GM06990 (cell line): ENCODE data around the gene SUPT6H.
A peak's percentile ranks its signal among the peaks of the same experiment; 100 is the strongest.
"Not testable (repeated sequence)": the region's sequence is repeated elsewhere in the genome, so short reads cannot be mapped to it uniquely, and the experiment has no call there.

Source experiments
- DNase-seq: peaks from one replicate; pipeline ENCODE4 v3.0.0-alpha.2; 2011; ENCODE audit not compliant: insufficient read length; ENCODE audit errors: extremely low read depth
- H3K27me3 ChIP-seq: replicated peaks from 2 replicates; pipeline ENCODE4 v1.6.0; 2011; ENCODE audit warnings: low read length; ENCODE audit not compliant: control insufficient read depth, insufficient read depth
- H3K36me3 ChIP-seq: 2 replicates; pipeline ENCODE4 v1.5.1; 2011; ENCODE audit warnings: low read length; ENCODE audit not compliant: control insufficient read depth, insufficient read depth
- H3K4me3 ChIP-seq: replicated peaks from 2 replicates; pipeline ENCODE4 v1.5.1; 2011; ENCODE audit warnings: low read depth, mild to moderate bottlenecking, control low read depth, low read length
- CTCF ChIP-seq: IDR thresholded peaks from 2 replicates; pipeline ENCODE4 v1.5.1; 2011; ENCODE audit warnings: low read length, control low read depth, mild to moderate bottlenecking, inconsistent platforms; ENCODE audit not compliant: insufficient read depth, poor library complexity, severe bottlenecking

Gene SUPT6H

GRCh38 chr17:28720247-28720996 lies 58.4 kb downstream of the SUPT6H start:
- no peak for TF ChIP-seq CTCF
- peak overlapping the region; percentile 99 for H3K4me3 ChIP-seq
- H3K27me3 ChIP-seq: no peaks in the 10 kb centered on the region; the same call in 1 of the 2 replicates
- H3K36me3 ChIP-seq: peaks cover 22% of the 10 kb centered on the region
- DNase-seq: no peak

DNA sequence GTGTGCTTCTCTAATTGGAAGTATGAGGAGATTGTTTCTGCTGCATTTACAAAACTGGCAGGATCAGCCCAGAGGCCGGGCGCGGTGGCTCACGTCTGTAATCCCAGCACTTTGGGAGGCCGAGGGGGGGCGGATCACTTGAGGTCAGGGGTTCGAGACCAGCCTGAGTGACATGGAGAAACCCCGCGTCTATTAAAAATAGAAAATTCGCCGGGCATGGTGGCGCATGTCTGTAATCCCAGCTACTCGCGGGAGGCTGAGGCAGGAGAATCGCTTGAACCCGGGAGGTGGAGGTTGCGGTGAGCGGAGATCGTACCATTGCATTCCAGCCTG lies 59.0 kb downstream of the SUPT6H start:
- not testable (repeated sequence) for DNase-seq, H3K27me3 ChIP-seq
- H3K36me3 ChIP-seq: peaks cover 22% of the 10 kb centered on the region
- peak overlapping the region; percentile 99 for H3K4me3 ChIP-seq

- no peak for DNase-seq
- peaks cover 22% of the 10 kb centered on the region for H3K36me3 ChIP-seq
- TF ChIP-seq CTCF: no peak
- H3K4me3 ChIP-seq: peak overlapping the region; percentile 99
- H3K27me3 ChIP-seq: no peaks in the 10 kb centered on the region; the same call in 1 of the 2 replicates
Measured at GRCh38 chr17:28722417-28723158, 60.6 kb downstream of the SUPT6H start.

- no peak for DNase-seq
- H3K27me3 ChIP-seq: no peaks in the 10 kb centered on the region
- no peak for TF ChIP-seq CTCF
- peaks cover 22% of the 10 kb centered on the region for H3K36me3 ChIP-seq
- peak overlapping the region; percentile 99 for H3K4me3 ChIP-seq
Measured at GRCh38 chr17:28723159-28723835, 61.3 kb downstream of the SUPT6H start.

DNA sequence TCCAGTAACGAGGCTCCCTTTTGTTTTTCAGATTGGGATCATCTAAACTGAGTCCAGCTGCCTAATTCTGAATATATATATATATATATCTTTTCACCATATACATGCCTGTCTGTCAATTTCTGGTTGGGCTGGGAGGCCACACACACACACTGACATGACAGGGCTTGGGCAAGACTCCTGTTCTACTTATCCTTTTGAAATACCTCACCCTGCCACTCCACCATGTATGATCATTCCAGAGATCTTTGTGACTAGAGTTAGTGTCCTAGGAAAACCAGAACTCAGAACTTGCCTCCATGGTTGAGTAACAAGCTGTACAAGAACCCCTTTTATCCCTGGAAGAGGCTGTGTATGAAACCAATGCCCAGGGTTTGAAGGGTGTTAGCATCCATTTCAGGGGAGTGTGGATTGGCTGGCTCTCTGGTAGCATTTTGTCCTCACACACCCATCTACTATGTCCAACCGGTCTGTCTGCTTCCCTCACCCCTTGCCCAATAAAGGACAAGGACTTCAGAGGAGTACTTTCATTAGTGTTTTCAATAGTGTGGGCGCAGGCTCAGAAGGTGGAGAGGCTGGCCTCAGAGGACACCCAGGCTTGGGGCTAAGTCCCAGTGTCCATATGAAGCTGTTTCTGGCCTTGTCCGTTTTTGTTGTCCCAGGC lies 62.0 kb downstream of the SUPT6H start:
- not testable (repeated sequence) for DNase-seq, H3K27me3 ChIP-seq
- Histone ChIP-seq H3K36me3 (peaks cover 22% of the 10 kb centered on the region), H3K4me3 (peak overlapping the region; percentile 66)

GRCh38 chr17:28724500-28725165 lies 62.6 kb downstream of the SUPT6H start:
- DNase-seq: no peak
- Histone ChIP-seq H3K36me3 (peaks cover 22% of the 10 kb centered on the region), H3K4me3 (peak overlapping the region; percentile 66), H3K27me3 (no peaks in the 10 kb centered on the region)
- TF ChIP-seq CTCF: no peak
